H9 (cell line): ENCODE measurements around the gene PHACTR1. TPM values are rescaled to one million over a fixed set of nuclear protein-coding genes. Genes with fewer than 3 reads are reported as not detected.

Source experiments
- DNase-seq: peaks from one replicate; pipeline ENCODE4 v3.0.0-alpha.2; 2017
- H2AFZ ChIP-seq: one replicate; pipeline ENCODE4 v1.6.1; 2013; ENCODE audit warnings: mild to moderate bottlenecking, low read length, control low read depth, moderate library complexity
- H2AK5ac ChIP-seq: 2 replicates; pipeline ENCODE4 v1.6.1; 2013; ENCODE audit warnings: low read length, control low read depth, mixed read lengths; ENCODE audit not compliant: insufficient read length
- H2BK120ac ChIP-seq: one replicate; pipeline ENCODE4 v1.6.1; 2013; ENCODE audit warnings: low read depth, mild to moderate bottlenecking, low read length, control low read depth, inconsistent platforms; ENCODE audit not compliant: poor library complexity, severe bottlenecking
- H2BK12ac ChIP-seq: 2 replicates; pipeline ENCODE4 v1.6.1; 2013; ENCODE audit warnings: low read length, control low read depth, mixed read lengths, low read depth; ENCODE audit not compliant: insufficient read length
- H2BK15ac ChIP-seq: 2 replicates; pipeline ENCODE4 v1.6.1; 2013; ENCODE audit warnings: low read depth, low read length, control low read depth
- H2BK20ac ChIP-seq: one replicate; pipeline ENCODE4 v1.6.1; 2013; ENCODE audit warnings: low read depth, mild to moderate bottlenecking, low read length, control low read depth, inconsistent platforms; ENCODE audit not compliant: poor library complexity, severe bottlenecking
- H2BK5ac ChIP-seq: 2 replicates; pipeline ENCODE4 v1.6.1; 2013; ENCODE audit warnings: low read length, control low read depth, mixed read lengths; ENCODE audit not compliant: insufficient read length
- H3K14ac ChIP-seq: 2 replicates; pipeline ENCODE4 v1.6.1; 2013; ENCODE audit warnings: low read length, control low read depth; ENCODE audit not compliant: insufficient read depth
- H3K18ac ChIP-seq: 2 replicates; pipeline ENCODE4 v1.6.1; 2013; ENCODE audit warnings: low read depth, mild to moderate bottlenecking, mixed read lengths, low read length, control low read depth; ENCODE audit not compliant: insufficient read length
- H3K23ac ChIP-seq: 2 replicates; pipeline ENCODE4 v1.6.1; 2013; ENCODE audit warnings: low read length, control low read depth, mixed read lengths, low read depth; ENCODE audit not compliant: insufficient read length
- H3K23me2 ChIP-seq: 2 replicates; pipeline ENCODE4 v1.6.1; 2013; ENCODE audit warnings: low read depth, mild to moderate bottlenecking, mixed read lengths, low read length, control low read depth; ENCODE audit not compliant: insufficient read length, poor library complexity, severe bottlenecking
- H3K27ac ChIP-seq: 2 replicates; pipeline ENCODE4 v1.5.1; 2013; ENCODE audit warnings: low read length, control low read depth, mixed read lengths, low read depth; ENCODE audit not compliant: insufficient read length
- H3K27me3 ChIP-seq: 2 replicates; pipeline ENCODE4 v1.6.1; 2013; ENCODE audit warnings: low read length, control low read depth, inconsistent platforms; ENCODE audit not compliant: insufficient read depth
- H3K4ac ChIP-seq: 2 replicates; pipeline ENCODE4 v1.6.1; 2013; ENCODE audit warnings: low read depth, mild to moderate bottlenecking, control low read depth, inconsistent platforms, low read length, moderate library complexity
- H3K4me1 ChIP-seq: 2 replicates; pipeline ENCODE4 v1.6.1; 2013; ENCODE audit warnings: low read length, control low read depth, inconsistent platforms; ENCODE audit not compliant: insufficient read depth
- H3K4me2 ChIP-seq: 2 replicates; pipeline ENCODE4 v1.6.1; 2013; ENCODE audit warnings: low read length, control low read depth, mixed read lengths; ENCODE audit not compliant: insufficient read length, insufficient read depth
- H3K56ac ChIP-seq: 2 replicates; pipeline ENCODE4 v1.6.1; 2013; ENCODE audit warnings: low read depth, mild to moderate bottlenecking, mixed read lengths, low read length, control low read depth; ENCODE audit not compliant: insufficient read length
- H3K79me1 ChIP-seq: 2 replicates; pipeline ENCODE4 v1.6.1; 2013; ENCODE audit warnings: low read depth, mild to moderate bottlenecking, moderate library complexity, low read length, control low read depth, inconsistent platforms; ENCODE audit not compliant: insufficient read depth, poor library complexity, severe bottlenecking
- H3K79me2 ChIP-seq: 2 replicates; pipeline ENCODE4 v1.6.1; 2013; ENCODE audit warnings: low read length, control low read depth, inconsistent platforms; ENCODE audit not compliant: insufficient read depth
- H3K9ac ChIP-seq: 2 replicates; pipeline ENCODE4 v1.6.1; 2013; ENCODE audit warnings: low read length, control low read depth, mixed read lengths; ENCODE audit not compliant: insufficient read length; ENCODE audit errors: extremely low read depth
- H3K9me3 ChIP-seq: one replicate; pipeline ENCODE4 v1.6.1; 2013; ENCODE audit warnings: low read depth, low read length, inconsistent platforms; ENCODE audit not compliant: control insufficient read depth
- H3T11ph ChIP-seq: one replicate; pipeline ENCODE4 v1.6.1; 2013; ENCODE audit warnings: mild to moderate bottlenecking, low read length, control low read depth, inconsistent platforms
- H4K20me1 ChIP-seq: one replicate; pipeline ENCODE4 v1.6.1; 2013; ENCODE audit not compliant: control insufficient read depth, insufficient read length, insufficient read depth
- H4K5ac ChIP-seq: 2 replicates; pipeline ENCODE4 v1.6.1; 2013; ENCODE audit warnings: low read depth, mild to moderate bottlenecking, mixed read lengths, low read length, control low read depth; ENCODE audit not compliant: insufficient read length
- H4K8ac ChIP-seq: replicated peaks from 2 replicates; pipeline ENCODE4 v1.6.1; 2013; ENCODE audit warnings: low read length, control low read depth, mixed read lengths, low read depth; ENCODE audit not compliant: insufficient read length
- H4K91ac ChIP-seq: 2 replicates; pipeline ENCODE4 v1.6.1; 2013; ENCODE audit warnings: low read depth, mild to moderate bottlenecking, moderate library complexity, mixed read lengths, low read length, control low read depth; ENCODE audit not compliant: insufficient read length
- H3K27ac Mint-ChIP-seq, 3 experiments: 2 replicates in 2 of 3; 3 replicates in 1 of 3; pipeline ENCODE4 v1.8.0; 2020 to 2021; ENCODE audit warnings: mixed read lengths in 3 of 3, mild to moderate bottlenecking in 1 of 3, moderate library complexity in 1 of 3
- H3K27me3 Mint-ChIP-seq: 2 replicates; pipeline ENCODE4 v1.8.0; 2021; ENCODE audit warnings: low read depth, mild to moderate bottlenecking, moderate library complexity, mixed read lengths
- H3K36me3 Mint-ChIP-seq, 3 experiments: 2 replicates in 2 of 3; 3 replicates in 1 of 3; pipeline ENCODE4 v1.8.0; 2020 to 2021; ENCODE audit warnings: low read depth in 3 of 3, mixed read lengths in 3 of 3; ENCODE audit not compliant: insufficient read depth in 1 of 3
- H3K4me1 Mint-ChIP-seq, 2 experiments: 2 replicates each; pipeline ENCODE4 v1.8.0; 2020; ENCODE audit warnings: mixed read lengths in 2 of 2
- H3K4me3 Mint-ChIP-seq, 2 experiments: 2 replicates in 1 of 2; 3 replicates in 1 of 2; pipeline ENCODE4 v1.8.0; 2020 to 2021; ENCODE audit warnings: mild to moderate bottlenecking in 2 of 2, mixed read lengths in 2 of 2, moderate library complexity in 1 of 2
- H3K9me3 Mint-ChIP-seq, 2 experiments: 2 replicates in 1 of 2; 3 replicates in 1 of 2; pipeline ENCODE4 v1.8.0; 2020; ENCODE audit warnings: mild to moderate bottlenecking in 2 of 2, mixed read lengths in 2 of 2, moderate library complexity in 1 of 2
- WGBS: extraction: QIAGEN DNeasy Blood & Tissue Kit; methylation state at CpG from one replicate; pipeline ENCODE4 v1.1.7; 2013; ENCODE audit warnings: missing lambda C conversion rate, low lambda C conversion rate, mixed read lengths; ENCODE audit not compliant: insufficient read length; ENCODE audit errors: extremely low coverage; 5-methylcytosine and 5-hydroxymethylcytosine counted together
- total RNA-seq: library from RNA; stranded (reverse); gene quantifications from 2 replicates; pipeline ENCODE4 v1.2.1, GENCODE V29; 2021
- TF ChIP-seq, protein P1 (sequence below): fragments of 200-600 bp; sonication (generic); conservative IDR thresholded peaks from 3 replicates; pipeline ENCODE4 v1.8.0; 2021; ENCODE audit warnings: antibody characterized with exemption, mild to moderate bottlenecking

The PHACTR1 gene
- total RNA-seq, 1 experiment from 2014 or later = 15.9 TPM

DNA sequence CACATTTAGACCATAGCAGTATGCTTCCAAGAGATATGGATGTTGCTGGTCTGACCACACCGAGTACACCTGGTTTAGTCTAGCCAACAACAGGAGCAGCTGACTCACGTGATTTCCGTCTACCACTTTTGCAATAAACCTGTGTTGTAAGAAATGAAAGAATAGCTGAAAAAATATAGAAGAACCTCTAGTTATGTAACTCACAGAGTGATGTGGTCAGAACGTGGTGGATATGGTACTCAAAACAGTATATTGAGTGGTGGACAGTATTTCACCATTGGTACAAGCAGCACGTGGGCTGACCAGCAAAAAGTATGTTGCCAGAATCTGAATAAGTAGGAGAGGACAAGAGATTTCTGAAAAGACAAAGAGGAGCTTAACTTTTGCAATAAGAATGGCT is 384.8 kb downstream of the PHACTR1 start:
- no peak overlapping the region for H2AFZ ChIP-seq
- H3K18ac ChIP-seq = no peak overlapping the region
- Mint-ChIP-seq H3K4me3 (no peak overlapping the region), H3K36me3 (no peaks in the 10 kb centered on the region), H3K4me1 (peaks cover 15 to 19% of the 10 kb centered on the region in 2 experiments), H3K27me3 (no peaks in the 10 kb centered on the region), H3K9me3 (no peaks in the 10 kb centered on the region), H3K27ac (no peak overlapping the region)
- no peak overlapping the region for H3T11ph ChIP-seq
- no peak overlapping the region for H2AK5ac ChIP-seq
- peaks cover 2% of the 10 kb centered on the region; the same call in 1 of the 2 replicates for H3K79me2 ChIP-seq
- DNase-seq = no peak
- H3K27me3 ChIP-seq = no peaks in the 10 kb centered on the region
- H3K4ac ChIP-seq = no peak overlapping the region
- H4K5ac ChIP-seq = no peak overlapping the region
- H3K23me2 ChIP-seq = no peaks in the 10 kb centered on the region
- no peaks in the 10 kb centered on the region; the same call in 1 of the 2 replicates for H3K4me1 ChIP-seq
- H2BK20ac ChIP-seq = no peak overlapping the region
- H3K23ac ChIP-seq = no peak overlapping the region
- H3K9ac ChIP-seq = no peak overlapping the region
- H2BK120ac ChIP-seq = no peak overlapping the region
- H4K20me1 ChIP-seq = no peaks in the 10 kb centered on the region
- no peak overlapping the region for H2BK12ac ChIP-seq
- no peak overlapping the region for H3K4me2 ChIP-seq
- no peak overlapping the region for H4K8ac ChIP-seq
- no peaks in the 10 kb centered on the region for H3K79me1 ChIP-seq
- no peak overlapping the region for H4K91ac ChIP-seq
- H2BK15ac ChIP-seq = no peak overlapping the region
- TF ChIP-seq, protein P1, sequence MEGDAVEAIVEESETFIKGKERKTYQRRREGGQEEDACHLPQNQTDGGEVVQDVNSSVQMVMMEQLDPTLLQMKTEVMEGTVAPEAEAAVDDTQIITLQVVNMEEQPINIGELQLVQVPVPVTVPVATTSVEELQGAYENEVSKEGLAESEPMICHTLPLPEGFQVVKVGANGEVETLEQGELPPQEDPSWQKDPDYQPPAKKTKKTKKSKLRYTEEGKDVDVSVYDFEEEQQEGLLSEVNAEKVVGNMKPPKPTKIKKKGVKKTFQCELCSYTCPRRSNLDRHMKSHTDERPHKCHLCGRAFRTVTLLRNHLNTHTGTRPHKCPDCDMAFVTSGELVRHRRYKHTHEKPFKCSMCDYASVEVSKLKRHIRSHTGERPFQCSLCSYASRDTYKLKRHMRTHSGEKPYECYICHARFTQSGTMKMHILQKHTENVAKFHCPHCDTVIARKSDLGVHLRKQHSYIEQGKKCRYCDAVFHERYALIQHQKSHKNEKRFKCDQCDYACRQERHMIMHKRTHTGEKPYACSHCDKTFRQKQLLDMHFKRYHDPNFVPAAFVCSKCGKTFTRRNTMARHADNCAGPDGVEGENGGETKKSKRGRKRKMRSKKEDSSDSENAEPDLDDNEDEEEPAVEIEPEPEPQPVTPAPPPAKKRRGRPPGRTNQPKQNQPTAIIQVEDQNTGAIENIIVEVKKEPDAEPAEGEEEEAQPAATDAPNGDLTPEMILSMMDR = no peak
- no peak overlapping the region for H3K56ac ChIP-seq
- H2BK5ac ChIP-seq = no peak overlapping the region
- WGBS = no CpG with 5 or more reads among the region's 5 CpGs
- no peak overlapping the region for H3K27ac ChIP-seq
- no peak overlapping the region for H3K14ac ChIP-seq
- no peaks in the 10 kb centered on the region for H3K9me3 ChIP-seq
